ENCODE measurements around the gene FAM221B.
A peak's percentile ranks its signal among the peaks of the same experiment; 100 is the strongest.

FAM221B gene

DNA sequence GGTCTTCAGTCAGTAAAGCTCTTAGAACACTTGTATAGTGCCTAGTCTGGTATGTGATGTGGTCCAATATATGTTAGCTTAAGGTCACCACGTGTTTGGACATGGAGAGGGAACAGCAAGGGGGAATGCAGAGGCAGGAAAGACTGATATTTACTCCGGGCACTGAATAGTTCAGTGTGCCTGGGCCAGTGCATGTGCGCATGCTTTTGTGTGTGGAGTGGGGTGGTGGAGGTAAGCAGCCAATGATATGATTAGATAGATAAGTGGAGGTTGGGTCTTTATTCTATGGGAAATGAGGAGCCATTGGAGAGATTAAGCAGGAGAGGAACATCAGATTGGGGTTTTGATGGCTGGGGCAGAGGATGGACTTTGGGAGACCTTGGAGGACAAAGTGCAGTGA lies 27.7 kb upstream of the FAM221B start:
- Mint-ChIP-seq H3K9me3 (no peaks in the 10 kb centered on the region), H3K4me3 (no peak overlapping the region), H3K4me1 (ENCODE audit: low read depth) (no peaks in the 10 kb centered on the region), H3K36me3 (ENCODE audit: low read depth) (no peaks in the 10 kb centered on the region), H3K27ac (no peak overlapping the region), H3K27me3 (no peaks in the 10 kb centered on the region)

GRCh38 chr9:35854091-35854762 lies 25.7 kb upstream of the FAM221B start:
- no peak overlapping the region for H3K27ac Mint-ChIP-seq
- no peaks in the 10 kb centered on the region for H3K36me3 Mint-ChIP-seq (ENCODE audit: low read depth)
- no peak overlapping the region for H3K4me3 Mint-ChIP-seq
- H3K4me1 Mint-ChIP-seq (ENCODE audit: low read depth) = no peaks in the 10 kb centered on the region
- H3K27me3 Mint-ChIP-seq = no peaks in the 10 kb centered on the region
- no peaks in the 10 kb centered on the region for H3K9me3 Mint-ChIP-seq

DNA sequence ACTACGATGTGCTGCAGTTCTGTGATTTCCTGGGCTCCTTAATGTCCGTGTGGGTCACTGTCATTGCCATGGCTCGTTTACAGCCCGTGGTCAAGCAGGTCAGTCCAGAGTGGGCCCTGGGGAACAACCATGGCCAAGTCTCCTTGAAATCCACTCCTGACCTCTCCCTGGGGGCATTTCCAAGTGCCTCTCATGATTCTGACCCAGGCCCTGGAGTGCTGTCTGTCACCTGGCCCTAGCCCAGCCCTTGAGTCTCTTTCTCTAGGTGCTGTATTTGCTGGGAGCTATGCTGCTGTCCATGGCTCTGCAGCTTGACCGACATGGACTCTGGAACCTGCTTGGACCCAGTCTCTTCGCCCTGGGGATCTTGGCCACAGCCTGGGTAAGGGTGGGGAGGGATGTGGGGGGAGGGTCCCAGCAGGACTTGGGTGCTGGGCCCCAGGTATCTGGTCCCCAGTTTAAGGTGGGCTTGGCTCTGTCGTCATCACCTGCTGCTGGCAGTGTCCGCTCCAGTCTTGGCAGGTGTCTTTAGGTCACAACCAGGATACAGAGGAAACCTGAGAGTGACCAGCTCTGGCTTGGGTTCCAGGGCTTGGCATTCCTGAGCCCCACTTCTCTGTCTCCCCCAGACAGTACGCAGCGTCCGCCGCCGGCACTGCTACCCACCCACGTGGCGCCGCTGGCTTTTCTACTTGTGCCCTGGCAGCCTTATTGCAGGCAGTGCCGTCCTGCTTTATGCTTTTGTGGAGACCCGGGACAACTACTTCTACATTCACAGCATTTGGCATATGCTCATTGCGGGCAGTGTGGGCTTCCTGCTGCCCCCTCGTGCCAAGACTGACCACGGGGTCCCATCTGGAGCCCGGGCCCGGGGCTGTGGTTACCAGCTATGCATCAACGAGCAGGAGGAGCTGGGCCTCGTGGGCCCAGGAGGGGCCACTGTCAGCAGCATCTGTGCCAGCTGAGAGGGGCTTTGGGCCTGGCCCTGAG lies 24.6 kb upstream of the FAM221B start:
- H3K27me3 Mint-ChIP-seq = no peaks in the 10 kb centered on the region
- peaks cover 8% of the 10 kb centered on the region for H3K4me1 Mint-ChIP-seq (ENCODE audit: low read depth)
- H3K9me3 Mint-ChIP-seq = no peaks in the 10 kb centered on the region
- no peak overlapping the region for H3K4me3 Mint-ChIP-seq
- H3K27ac Mint-ChIP-seq = no peak overlapping the region
- H3K36me3 Mint-ChIP-seq (ENCODE audit: low read depth) = no peaks in the 10 kb centered on the region

- H3K36me3 Mint-ChIP-seq (ENCODE audit: low read depth) = no peaks in the 10 kb centered on the region
- peaks cover 16% of the 10 kb centered on the region for H3K4me1 Mint-ChIP-seq (ENCODE audit: low read depth)
- no peak overlapping the region for H3K4me3 Mint-ChIP-seq
- no peaks in the 10 kb centered on the region for H3K27me3 Mint-ChIP-seq
- no peaks in the 10 kb centered on the region for H3K9me3 Mint-ChIP-seq
- no peak overlapping the region for H3K27ac Mint-ChIP-seq
Observed at GRCh38 chr9:35852267-35852815, 23.8 kb upstream of the FAM221B start.

DNA sequence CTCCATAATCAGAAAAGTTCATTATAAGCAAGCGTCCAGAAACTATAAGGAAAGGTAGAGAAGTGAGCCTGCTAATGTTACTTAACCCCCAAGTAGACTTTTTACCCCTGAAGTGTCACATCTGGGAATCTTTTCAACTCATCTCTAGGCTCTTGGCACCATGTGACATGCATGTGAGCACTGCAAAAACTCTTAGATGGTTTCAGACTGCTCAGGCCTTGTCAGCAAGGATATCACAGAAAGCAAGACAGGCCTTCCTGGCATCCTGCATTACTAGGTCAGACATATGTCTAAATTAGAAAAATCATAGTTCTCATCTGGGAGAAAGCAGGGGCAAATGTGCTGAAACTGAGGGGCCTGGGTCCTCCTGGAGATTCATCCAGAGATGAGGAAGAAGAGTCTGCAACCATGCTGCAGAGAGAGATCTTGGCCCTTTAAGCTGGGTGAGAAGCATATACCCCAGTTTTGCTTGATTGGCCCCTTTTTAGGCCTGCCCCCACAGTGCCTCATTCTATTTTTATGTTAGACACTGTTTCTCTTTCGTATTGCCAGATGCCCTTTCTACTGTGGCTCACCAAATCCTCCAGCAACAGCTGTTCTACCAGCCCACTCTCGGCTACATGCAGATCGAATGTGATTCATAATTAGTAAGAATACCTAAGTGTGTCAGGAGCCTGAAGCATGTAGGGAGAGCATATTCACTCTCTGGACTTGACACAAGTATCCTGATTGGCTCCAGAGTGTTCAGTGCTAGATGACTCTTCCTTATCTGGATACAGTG lies 19.4 kb upstream of the FAM221B start:
- no peaks in the 10 kb centered on the region for H3K27me3 Mint-ChIP-seq
- no peaks in the 10 kb centered on the region for H3K9me3 Mint-ChIP-seq

DNA sequence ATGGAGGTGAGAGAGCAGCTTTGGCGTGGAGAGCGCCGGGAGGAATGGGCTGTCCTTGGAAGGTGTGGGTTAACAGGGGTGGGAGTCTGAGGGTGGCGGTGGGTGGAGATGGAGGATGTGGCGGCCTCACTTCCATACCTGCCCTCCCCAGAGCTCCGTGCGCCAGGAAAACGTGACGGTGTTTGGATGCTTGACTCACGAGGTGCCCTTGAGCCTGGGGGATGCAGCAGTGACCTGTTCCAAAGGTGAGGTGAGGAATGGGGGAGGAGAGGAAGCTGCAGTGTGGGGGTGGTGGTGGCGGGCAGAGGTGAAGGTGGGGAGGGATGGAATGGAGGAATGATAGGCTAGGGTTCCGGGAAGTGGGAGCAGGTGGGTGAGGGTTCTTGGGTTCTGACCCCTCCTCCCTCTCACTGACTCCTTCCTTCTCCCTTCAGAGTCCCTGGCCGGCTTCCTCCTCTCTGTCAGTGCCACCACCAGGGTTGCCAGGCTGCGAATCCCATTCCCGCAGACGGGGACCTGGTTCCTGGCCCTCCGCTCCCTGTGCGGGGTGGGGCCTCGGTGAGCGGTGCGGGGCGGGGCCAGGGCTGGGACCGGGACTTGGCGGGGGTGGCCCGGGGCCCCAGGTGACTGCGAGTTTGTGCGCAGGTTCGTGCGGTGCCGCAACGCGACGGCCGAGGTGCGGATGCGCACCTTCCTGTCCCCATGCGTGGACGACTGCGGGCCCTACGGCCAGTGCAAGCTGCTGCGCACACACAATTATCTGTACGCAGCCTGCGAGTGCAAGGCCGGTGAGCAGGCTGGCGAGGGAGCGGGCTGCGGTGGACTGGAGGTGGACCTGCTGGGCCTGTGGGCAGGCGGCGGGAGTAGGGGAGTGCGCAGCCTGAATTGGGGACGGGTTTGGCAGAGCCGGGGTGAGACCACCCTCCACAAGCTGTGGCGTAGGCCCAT lies 17.6 kb upstream of the FAM221B start:
- Mint-ChIP-seq H3K36me3 (ENCODE audit: low read depth) (no peaks in the 10 kb centered on the region), H3K27ac (peak overlapping the region; percentile 43), H3K4me1 (ENCODE audit: low read depth) (peaks cover 43% of the 10 kb centered on the region), H3K4me3 (no peak overlapping the region), H3K9me3 (no peaks in the 10 kb centered on the region), H3K27me3 (no peaks in the 10 kb centered on the region)

More for the DNA sequence above, 19.4 kb upstream of the FAM221B start:
- Mint-ChIP-seq H3K27ac (peak overlapping the region; percentile 62), H3K4me3 (no peak overlapping the region), H3K4me1 (ENCODE audit: low read depth) (peaks cover 40% of the 10 kb centered on the region), H3K36me3 (ENCODE audit: low read depth) (no peaks in the 10 kb centered on the region)

DNA sequence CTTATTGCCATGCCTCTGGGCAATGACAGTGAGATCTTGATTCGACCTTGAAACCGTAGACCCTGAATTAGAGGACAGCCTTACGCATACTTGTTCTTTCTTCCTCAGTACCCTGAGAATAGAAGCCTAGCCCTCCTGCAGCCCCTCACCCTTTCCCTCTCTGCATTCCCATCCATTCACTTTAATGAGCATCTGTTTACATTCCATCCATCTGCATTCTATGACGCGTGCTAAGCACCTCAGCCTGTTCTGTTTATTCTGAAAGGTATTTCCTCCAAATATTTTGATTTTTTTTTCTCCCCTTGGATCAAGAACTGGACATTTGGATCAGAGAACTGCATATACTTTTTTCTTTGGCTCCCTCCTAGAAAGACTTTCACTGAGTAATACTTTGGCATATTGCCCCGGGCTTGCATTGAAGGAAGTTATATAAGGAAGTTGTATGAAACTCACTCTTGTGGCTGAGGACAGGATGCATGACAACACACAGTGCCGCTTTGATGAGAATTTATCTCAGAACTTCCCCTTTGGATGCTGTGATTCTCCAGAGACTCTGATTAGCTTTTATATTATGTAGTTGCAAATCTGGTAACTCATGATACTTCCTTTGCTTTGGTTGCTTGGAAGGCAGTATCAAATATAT lies 16.2 kb upstream of the FAM221B start:
- no peak overlapping the region for H3K27ac Mint-ChIP-seq
- no peaks in the 10 kb centered on the region for H3K9me3 Mint-ChIP-seq
- H3K4me1 Mint-ChIP-seq (ENCODE audit: low read depth) = peaks cover 50% of the 10 kb centered on the region
- no peak overlapping the region for H3K4me3 Mint-ChIP-seq
- no peaks in the 10 kb centered on the region for H3K27me3 Mint-ChIP-seq
- H3K36me3 Mint-ChIP-seq (ENCODE audit: low read depth) = no peaks in the 10 kb centered on the region

DNA sequence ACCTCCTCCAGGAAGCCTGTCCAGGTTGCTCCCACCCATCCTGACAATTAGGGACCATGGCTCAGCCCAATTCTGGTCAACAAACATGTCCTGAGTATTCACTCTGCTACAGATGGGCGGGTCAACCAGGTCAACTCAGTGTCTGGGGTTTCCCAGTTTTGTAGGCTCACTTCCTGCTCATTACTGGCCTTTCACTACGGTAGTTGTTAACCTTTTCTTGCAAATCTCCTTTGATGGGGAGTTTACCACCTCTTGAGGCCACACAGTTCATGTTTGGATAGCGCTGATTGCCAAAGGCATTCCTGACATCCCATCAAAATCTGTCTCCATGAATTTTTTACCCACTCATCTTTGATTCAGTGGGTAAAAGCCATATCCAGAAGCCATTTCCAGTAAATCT lies 14.3 kb upstream of the FAM221B start:
- Mint-ChIP-seq H3K9me3 (no peaks in the 10 kb centered on the region), H3K4me3 (no peak overlapping the region), H3K4me1 (ENCODE audit: low read depth) (peaks cover 39% of the 10 kb centered on the region), H3K27ac (no peak overlapping the region), H3K27me3 (no peaks in the 10 kb centered on the region), H3K36me3 (ENCODE audit: low read depth) (no peaks in the 10 kb centered on the region)

DNA sequence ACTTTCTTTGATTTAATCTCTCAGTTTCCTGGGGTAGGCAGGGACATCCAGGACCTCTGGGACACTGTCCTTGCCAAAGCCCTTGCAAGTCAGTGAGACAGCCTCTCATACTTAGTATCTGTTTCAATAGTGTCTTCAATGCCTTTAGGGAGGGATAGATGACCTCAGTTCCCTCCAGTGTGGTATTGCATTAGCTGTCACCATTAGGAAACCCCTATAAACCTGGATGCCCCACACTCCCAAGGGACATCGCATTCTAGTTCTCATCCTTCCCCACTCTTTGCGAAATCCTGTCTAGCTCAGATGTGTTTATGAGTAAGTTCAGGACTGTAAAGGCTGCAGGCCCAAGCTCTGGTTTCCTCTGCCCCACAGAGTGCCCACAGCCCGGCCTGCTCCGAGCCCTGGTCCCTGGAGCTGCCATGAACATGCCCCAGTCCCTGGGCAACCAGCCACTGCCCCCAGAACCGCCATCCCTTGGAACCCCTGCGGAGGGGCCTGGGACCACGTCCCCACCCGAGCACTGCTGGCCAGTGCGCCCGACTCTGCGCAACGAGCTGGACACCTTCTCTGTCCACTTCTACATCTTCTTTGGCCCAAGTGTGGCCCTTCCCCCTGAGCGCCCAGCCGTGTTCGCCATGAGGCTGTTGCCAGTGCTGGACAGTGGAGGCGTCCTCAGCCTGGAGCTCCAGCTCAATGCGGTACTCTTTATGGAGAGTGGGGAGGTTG lies 13.7 kb upstream of the FAM221B start:
- Mint-ChIP-seq H3K36me3 (ENCODE audit: low read depth) (no peaks in the 10 kb centered on the region), H3K27ac (no peak overlapping the region), H3K4me3 (no peak overlapping the region)

DNA sequence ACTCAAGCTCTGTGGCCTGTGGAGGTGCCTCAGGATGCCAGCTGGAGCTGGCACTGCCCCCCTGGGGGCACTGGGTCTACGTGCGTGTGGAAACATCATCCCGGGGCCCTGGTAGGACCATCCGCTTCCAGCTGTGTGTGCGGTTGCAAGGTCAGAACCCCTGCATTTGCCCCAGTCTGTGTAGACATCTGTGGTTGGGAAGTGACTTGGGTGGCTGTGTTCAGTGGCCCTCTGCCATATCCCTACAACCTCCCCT lies 13.0 kb upstream of the FAM221B start:
- Mint-ChIP-seq H3K4me3 (no peak overlapping the region), H3K36me3 (ENCODE audit: low read depth) (no peaks in the 10 kb centered on the region), H3K27ac (no peak overlapping the region), H3K4me1 (ENCODE audit: low read depth) (peaks cover 26% of the 10 kb centered on the region), H3K9me3 (no peaks in the 10 kb centered on the region), H3K27me3 (no peaks in the 10 kb centered on the region)

More for the DNA sequence above, 13.7 kb upstream of the FAM221B start:
- Mint-ChIP-seq H3K9me3 (no peaks in the 10 kb centered on the region), H3K27me3 (no peaks in the 10 kb centered on the region), H3K4me1 (ENCODE audit: low read depth) (peaks cover 32% of the 10 kb centered on the region)

GRCh38 chr9:35840881-35841644 lies 12.5 kb upstream of the FAM221B start:
- peaks cover 26% of the 10 kb centered on the region for H3K4me1 Mint-ChIP-seq (ENCODE audit: low read depth)
- no peaks in the 10 kb centered on the region for H3K9me3 Mint-ChIP-seq
- H3K4me3 Mint-ChIP-seq = no peak overlapping the region
- H3K27ac Mint-ChIP-seq = no peak overlapping the region
- H3K27me3 Mint-ChIP-seq = no peaks in the 10 kb centered on the region
- H3K36me3 Mint-ChIP-seq (ENCODE audit: low read depth) = no peaks in the 10 kb centered on the region

- Mint-ChIP-seq H3K9me3 (no peaks in the 10 kb centered on the region), H3K4me3 (no peak overlapping the region), H3K27me3 (no peaks in the 10 kb centered on the region), H3K27ac (no peak overlapping the region), H3K36me3 (ENCODE audit: low read depth) (no peaks in the 10 kb centered on the region), H3K4me1 (ENCODE audit: low read depth) (peaks cover 16% of the 10 kb centered on the region)
Observed at GRCh38 chr9:35839926-35840325, 11.4 kb upstream of the FAM221B start.

- no peaks in the 10 kb centered on the region for H3K36me3 Mint-ChIP-seq (ENCODE audit: low read depth)
- no peaks in the 10 kb centered on the region for H3K27me3 Mint-ChIP-seq
- H3K4me1 Mint-ChIP-seq (ENCODE audit: low read depth) = peaks cover 18% of the 10 kb centered on the region
- no peaks in the 10 kb centered on the region for H3K9me3 Mint-ChIP-seq
- no peak overlapping the region for H3K4me3 Mint-ChIP-seq
- no peak overlapping the region for H3K27ac Mint-ChIP-seq
Observed at GRCh38 chr9:35836595-35836994, 8.1 kb upstream of the FAM221B start.
